Medulla oblongata (tissue), 1 donor: ENCODE results near the gene FA2H.
"Not testable (repeated sequence)": the region's sequence is repeated elsewhere in the genome, so short reads cannot be mapped to it uniquely, and the experiment has no call there.

Source experiments
- DNase-seq: peaks from one replicate; pipeline ENCODE4 v3.0.0-alpha.2; 2015; ENCODE audit errors: extremely low spot score

Gene FA2H

GRCh38 chr16:74724820-74725549 is 49.6 kb downstream of the FA2H start:
- peak; percentile 97 for DNase-seq

- DNase-seq: no peak
Measured at GRCh38 chr16:74723256-74723655, 51.4 kb downstream of the FA2H start.

- DNase-seq: not testable (repeated sequence)
Measured at GRCh38 chr16:74722156-74722555, 52.5 kb downstream of the FA2H start.

- DNase-seq: no peak
Measured at GRCh38 chr16:74721716-74722115, 52.9 kb downstream of the FA2H start.

- no peak for DNase-seq
Measured at GRCh38 chr16:74720579-74720978, 54.0 kb downstream of the FA2H start.

GRCh38 chr16:74718741-74719610 is 55.6 kb downstream of the FA2H start:
- DNase-seq: no peak

- DNase-seq: no peak
Measured at GRCh38 chr16:74718140-74718539, 56.5 kb downstream of the FA2H start.

- peak; percentile 50 for DNase-seq
Measured at GRCh38 chr16:74717367-74717766, 57.3 kb downstream of the FA2H start.

GRCh38 chr16:74716355-74716754 is 58.3 kb downstream of the FA2H start:
- no peak for DNase-seq

GRCh38 chr16:74713876-74714275 is 60.7 kb downstream of the FA2H start:
- no peak for DNase-seq

- no peak for DNase-seq
Measured at GRCh38 chr16:74713325-74713724, 61.3 kb downstream of the FA2H start.

GRCh38 chr16:74711938-74712337 is 62.7 kb downstream of the FA2H start:
- DNase-seq: no peak

GRCh38 chr16:74710401-74710800 is 64.2 kb downstream of the FA2H start:
- no peak for DNase-seq

- DNase-seq: peak; percentile 96
Measured at GRCh38 chr16:74709441-74709877, 65.2 kb downstream of the FA2H start.

- peak; percentile 60 for DNase-seq
Measured at GRCh38 chr16:74700438-74701225, 74.0 kb downstream of the FA2H start, which contains the start of gene MLKL. TSS of gene MLKL (minus strand) at chr16:74700862. CDS start at chr16:74695757, 5,105 bp downstream.

GRCh38 chr16:74700116-74700437 is 74.5 kb downstream of the FA2H start:
- no peak for DNase-seq

- DNase-seq: no peak
Measured at GRCh38 chr16:74699666-74700065, 75.0 kb downstream of the FA2H start.

- DNase-seq: no peak
Measured at GRCh38 chr16:74698222-74698621, 76.4 kb downstream of the FA2H start.

GRCh38 chr16:74695450-74696422 is 78.9 kb downstream of the FA2H start:
- peak; percentile 95 for DNase-seq

- DNase-seq: no peak
Measured at GRCh38 chr16:74691093-74691855, 83.3 kb downstream of the FA2H start.
